HG03439 (cell line): ENCODE measurements around the gene RPL21.
"Not testable (repeated sequence)": the region's sequence is repeated elsewhere in the genome, so short reads cannot be mapped to it uniquely, and the experiment has no call there.

Experiments used
- ATAC-seq: cut with Tn5 transposase; IDR thresholded peaks from one replicate; pipeline ENCODE4 v1.9.1; 2021; ENCODE audit warnings: mild to moderate bottlenecking, moderate library complexity; ENCODE audit not compliant: unreplicated experiment

Gene RPL21

DNA sequence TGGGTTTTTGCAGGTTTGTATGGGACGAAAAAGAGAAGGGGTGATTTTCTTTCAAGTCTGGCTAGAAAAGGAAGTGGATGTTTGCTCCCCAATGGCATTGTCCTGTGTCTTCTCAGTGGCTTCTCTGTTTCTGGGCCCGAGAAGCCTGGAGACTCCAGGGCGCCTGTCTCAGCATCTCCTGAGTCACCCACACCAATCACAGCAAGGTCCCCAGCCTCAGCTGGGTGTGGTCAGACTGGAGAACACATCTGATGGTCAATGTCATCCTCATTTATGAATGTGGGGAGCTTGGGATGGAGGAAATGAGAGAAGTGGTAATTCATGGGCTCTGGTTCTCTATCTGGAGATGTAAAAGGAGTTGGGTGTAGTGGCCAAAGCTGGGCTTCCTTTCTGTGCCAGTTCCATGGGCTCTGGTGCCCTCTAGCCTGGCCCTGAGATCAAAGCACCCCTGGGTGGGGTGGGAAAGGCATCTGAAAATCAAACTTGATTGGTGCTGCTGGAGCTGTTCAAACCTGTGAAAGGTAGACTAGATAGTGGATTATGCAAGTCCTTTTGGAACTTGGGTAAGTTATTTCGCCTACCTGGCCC is 32.6 kb downstream of the RPL21 start:
- ATAC-seq = no peak

DNA sequence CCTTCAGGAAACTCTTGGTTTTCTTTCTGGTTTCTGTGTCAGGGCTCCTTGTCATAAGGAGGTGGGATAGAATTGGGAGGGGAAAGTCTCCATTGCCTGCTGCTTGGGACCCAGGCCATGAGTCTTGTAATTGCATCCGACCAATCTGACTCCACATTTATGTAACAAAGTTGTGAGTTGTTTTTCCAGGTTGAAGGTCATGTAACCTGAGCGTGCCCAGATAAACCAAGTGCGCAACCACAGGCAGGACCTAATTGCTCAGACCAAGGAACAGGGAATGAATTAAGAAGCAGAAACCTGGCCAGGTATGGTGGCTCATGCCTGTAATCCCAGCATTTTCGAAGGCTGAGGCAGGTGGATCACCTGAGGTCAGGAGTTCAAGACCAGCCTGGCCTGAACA is 37.0 kb downstream of the RPL21 start:
- ATAC-seq = no peak

DNA sequence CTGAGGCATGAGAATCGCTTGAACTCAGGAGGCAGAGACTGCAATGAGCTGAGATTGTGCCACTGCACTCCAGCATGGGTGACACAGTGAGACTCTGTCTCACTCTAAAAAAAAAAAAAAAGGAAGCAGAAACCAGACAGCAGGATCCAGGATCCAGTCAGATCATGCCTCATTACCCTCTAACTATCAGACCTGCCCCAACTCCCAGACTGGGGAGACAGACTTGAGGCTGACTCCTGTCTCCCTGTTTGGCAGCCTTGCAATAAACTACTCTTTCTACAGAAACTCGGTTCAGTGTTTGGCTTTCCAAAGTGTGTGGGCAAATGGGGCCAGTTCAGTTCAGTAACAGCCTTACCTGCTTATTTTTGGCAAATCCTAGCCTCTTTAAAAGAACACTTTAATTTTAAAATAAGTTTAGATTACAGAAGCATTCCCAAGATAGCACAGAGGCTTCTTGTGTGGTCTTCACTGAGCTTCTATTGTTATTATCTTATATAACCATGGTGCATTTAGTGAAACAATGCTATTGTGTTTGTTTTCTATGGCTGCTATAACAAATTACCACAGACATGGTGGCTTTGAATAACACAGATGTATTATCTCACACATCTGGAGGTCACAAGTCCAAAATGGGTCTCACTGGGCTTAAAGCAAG is 37.8 kb downstream of the RPL21 start:
- ATAC-seq = no peak

DNA sequence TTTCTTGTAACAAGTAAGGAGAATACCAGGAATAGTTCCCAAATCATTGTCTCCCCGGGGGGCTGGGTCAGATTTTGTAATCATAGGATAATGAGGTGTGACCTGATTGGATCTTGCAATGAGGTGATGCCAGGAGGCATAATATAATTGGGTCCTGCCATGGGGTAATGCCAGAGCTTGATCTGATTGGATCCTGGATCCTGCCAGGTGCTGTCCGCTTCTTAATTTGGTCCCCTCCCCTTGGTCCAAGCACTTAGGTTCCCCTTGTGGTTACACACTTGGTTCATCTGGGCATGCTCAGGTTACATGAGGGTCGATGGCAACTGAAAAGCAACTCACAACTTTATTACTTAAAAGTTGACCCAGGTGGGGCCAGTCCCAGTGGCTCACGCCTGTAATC is 39.4 kb downstream of the RPL21 start:
- ATAC-seq = no peak

DNA sequence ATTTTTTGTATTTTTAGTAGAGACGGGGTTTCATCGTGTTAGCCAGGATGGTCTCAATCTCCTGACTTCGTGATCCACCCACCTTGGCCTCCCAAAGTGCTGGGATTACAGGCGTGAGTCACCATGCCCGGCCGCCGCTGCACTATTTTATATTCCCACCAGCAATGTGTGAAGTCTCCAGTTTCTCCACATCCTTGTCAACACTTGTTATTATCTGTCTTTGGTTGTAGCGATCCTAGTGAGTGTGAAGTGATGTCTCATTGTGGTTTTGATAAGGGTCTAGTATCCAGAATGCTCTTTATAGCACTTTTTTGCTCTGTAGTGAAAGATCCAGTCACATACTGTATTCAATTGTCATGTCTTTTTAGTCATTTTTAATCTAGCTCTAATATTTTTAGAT is 40.6 kb downstream of the RPL21 start:
- not testable (repeated sequence) for ATAC-seq

DNA sequence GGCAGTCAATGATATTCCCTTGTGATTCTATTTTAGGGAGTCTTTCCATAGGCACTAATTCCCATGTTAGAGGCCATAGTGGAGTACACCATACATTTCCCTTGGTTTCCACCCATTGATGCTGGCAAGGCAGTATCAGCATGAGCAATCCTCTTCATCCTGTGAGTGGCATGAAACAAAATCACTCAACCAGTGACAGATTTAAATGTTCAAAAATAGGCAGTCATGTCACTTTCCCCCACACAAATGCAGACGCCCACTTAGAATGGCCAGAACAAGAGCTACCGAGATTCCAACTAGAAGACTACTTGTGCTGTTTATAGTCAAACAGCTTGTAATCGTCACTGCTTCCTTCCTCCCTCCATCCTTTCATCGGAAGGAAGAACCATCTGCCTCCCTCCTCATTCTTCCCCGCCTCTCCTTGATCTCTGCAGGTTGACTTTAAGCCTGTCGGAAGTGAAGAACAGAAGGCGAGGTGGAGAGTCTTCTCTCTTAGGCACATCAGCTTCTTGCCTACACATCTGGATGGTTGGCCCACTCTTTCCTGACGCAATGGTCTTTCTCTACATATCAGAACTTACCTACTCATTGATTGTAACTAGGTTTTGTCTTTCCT is 41.8 kb downstream of the RPL21 start:
- ATAC-seq = no peak

DNA sequence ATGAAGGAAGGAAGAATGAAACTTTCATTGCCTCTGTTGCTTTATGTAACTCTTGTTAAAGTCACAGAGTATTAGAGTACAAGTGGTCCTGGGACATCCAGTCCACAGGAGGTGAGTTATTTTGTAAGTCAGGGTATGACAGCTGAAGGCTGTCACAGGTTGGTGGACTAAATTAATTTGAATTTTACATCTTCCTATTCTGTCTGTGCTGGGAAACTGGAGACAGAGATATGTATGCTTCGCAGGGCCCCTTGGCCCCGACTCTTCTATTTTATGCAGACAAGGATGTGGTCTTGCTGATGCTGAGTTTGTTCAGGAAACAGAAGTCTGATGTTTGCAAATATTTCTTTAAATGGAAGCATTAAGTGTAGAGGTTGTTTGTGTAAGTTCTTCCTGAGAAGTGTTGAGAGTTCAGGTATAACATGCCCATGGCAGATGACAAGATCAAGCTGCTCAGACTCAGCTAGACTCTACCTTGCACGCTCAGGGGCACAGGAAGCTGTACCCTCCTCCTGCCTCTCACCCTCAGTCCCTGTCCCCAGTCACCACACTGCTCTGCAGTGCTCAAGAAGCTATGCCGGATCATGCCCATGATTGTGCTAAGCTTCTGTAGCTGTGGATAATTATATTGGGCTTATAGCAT is 42.6 kb downstream of the RPL21 start:
- no peak for ATAC-seq

DNA sequence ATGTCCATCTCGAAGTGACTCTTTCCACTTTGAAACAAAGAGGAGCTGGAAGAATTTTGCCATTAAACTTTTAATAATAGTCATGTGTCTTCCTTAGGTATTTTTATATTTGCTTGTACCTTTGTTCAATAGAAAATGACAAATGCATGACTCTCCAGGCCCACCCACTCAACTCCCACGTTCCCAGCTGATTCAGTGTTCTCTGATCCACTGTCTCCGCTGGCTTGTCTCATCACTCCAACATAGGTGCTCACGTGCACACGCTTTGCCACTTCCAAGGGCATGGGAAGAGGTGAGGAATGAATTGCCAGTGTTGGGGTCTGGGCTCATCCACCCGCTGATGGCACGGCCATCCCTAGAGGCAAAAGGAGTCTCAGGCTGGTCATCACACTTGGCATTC is 43.7 kb downstream of the RPL21 start:
- ATAC-seq = no peak

DNA sequence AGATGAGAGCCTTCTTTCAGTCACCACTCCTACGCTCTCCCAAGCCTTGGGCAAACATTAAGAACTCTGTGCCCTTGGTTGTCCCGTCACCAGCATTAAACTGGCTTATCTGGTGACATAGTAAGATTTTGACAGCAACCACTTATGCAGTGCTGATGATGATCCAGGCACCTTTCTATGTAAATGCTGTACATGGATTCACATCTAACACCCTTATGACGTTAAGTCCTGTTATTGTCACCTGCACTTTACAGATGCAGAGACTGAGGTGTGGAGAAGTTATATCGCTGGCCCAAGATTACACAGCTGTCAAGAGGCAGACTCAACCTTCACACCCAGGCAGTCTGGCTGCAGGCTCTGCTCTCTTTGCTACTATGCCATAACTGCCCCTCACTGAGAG is 44.3 kb downstream of the RPL21 start:
- ATAC-seq = no peak

DNA sequence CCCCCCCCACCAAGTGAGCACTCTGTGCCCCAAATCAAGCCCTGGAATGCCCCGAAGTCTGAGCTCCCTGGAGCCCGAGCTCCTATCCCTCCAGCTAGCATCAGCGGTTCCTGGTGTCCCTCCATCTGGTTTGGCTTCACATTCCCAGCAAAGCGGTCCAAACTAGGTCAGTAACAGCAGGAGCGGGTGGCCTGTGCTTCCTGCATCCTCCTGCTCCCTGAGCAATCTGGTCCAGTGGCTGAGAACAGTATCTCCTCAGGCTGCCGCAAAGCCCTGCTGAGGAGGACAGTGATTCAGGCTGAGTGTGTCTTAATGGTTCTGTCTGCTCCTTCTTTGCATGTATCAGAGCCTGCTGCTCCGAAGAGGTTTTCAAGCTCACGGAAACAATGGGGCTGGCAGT is 45.1 kb downstream of the RPL21 start:
- no peak for ATAC-seq

DNA sequence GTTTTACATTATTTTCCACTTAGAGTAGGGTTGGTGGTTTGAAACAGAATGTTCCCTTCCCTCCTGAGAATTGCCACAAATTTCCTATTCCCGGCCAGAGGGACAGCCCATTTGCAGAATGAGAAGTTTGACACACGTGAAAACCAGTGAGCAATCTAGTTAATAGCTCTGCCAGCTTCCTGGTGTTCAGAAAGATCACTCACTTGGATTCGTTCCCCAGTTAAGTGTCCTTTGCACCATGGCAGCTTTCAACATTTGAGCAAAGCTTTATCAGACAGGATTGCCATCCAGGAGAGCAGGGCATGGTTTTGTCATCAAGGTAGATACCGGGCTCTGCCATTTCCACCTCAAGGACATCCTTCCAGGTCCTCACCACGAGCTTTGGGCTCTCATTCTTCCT is 47.5 kb downstream of the RPL21 start:
- ATAC-seq = no peak

DNA sequence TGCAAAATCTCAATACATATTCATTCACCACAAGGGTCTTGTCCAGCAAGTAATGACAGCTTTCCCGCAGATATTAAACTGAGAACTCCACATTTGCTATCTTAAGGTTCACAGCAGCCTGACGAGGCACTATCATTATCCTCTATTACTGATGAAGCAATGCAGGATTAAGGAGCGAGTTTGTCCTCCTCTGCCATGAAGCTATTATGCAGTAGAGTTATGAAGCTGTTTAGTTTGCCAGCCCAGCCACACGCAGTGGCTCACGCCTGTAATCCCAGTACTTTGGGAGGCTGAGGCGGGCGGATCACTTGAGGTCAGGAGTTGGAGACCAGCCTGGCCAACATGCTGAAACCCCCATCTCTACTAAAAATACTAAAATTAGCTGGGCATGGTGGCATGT is 49.0 kb downstream of the RPL21 start:
- not testable (repeated sequence) for ATAC-seq

DNA sequence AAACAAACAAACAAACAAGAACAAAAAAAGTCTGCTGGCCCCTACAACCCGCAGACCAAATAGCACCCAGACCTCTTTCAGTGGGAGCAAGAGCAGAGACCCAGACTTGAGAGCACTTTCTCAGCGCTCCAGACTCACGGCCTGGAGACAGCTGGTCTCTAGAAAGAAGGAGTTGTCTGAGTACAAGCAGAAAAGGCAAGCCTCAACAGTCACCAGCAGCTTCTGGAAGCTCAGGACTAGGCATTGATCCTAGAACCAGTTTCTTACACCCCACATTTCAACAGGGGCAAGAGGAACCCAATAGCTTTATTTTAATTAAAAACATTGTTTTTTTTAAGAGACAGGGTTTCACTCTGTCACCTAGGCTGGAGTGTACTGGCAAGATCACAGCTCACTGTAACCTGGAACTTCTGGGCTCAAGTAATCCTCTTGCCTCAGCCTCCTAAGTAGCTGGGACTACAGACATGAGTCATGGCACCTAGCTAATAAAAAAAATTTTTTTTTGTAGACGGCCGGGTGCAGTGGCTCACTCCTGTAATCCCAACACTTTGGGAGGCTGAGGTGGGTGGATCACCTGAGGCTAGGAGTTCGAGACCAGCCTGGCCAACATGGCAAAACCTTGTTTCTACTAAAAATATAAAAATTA is 49.7 kb downstream of the RPL21 start:
- no peak for ATAC-seq

DNA sequence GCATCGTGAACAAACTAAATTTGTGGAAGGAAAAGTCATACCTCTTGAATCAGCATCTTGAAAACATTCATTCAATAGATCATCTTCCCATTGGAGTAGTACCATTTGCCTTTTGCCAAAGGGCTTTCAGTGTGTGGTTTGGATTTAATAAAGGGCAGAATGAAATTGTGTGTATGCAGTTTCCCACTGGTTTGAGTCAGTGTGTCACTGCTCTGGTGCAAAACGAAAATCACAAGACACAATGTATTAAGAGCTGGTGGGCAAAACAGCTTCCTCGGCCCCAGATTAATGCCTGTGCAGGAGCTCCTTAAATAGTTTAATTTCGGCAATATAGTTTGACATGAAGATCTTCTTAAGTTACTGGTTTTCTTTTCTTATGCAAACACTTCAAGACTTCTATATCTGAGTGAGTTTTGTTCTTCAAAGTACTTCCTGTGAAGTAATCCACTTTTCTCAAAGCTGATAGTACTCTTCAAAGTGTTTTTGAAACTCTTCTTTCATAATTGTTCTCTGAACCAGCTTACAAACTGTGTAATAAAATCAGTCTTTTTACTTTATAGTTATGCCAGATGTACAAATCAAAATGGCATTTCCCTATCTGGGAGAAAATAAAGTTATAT is 51.4 kb downstream of the RPL21 start:
- no peak for ATAC-seq

DNA sequence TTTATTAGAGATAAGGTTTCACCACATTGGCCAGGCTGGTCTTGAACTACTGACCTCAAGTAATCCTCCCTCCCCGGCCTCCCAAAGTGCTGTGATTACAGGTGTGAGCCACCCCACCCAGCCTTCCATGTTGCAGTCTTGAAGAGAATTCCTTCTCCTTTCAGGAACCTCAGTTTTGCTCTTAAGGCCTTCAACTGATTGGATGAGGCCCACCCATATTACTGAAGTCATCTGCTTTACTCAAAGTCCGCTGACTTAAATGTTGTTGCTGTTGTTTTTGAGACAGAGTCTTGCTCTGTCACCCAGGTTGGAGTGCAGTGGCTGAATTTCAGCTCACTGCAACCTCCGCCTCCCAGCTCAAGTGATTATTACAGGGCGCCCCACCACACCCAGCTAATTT is 52.7 kb downstream of the RPL21 start:
- no peak for ATAC-seq

DNA sequence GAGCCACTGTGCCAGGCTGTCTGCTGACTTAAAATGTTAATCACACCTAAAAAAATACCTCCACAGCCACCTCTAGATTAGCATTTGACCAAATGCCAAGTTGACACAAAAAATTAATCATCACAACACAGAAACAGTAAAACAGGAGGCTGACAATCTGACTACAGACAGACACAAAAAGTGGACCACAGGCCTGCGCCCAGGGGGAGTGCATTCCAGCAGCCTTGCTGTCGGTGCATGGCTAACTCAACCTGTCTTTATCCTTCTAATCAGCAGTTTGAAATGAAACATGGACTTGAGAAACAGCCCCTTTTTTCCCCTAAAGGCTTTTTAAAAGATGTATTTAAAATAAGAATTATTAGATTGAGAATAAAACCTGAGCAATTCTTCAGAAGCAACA is 53.3 kb downstream of the RPL21 start:
- ATAC-seq = no peak
